ENCODE measurements around the gene FREM3. TPM values are rescaled to one million over a fixed set of nuclear protein-coding genes. Genes with fewer than 3 reads are reported as not detected.

FREM3 gene
- total RNA-seq, 1 experiment from 2014 or later, result not detected

GRCh38 chr4:143575331-143575730, 125.1 kb downstream of the FREM3 start:
- Histone ChIP-seq H2BK5ac (ENCODE audit: insufficient read length, low read length) (no peak overlapping the region), H3T11ph (ENCODE audit: low read length) (no peak overlapping the region), H2BK120ac (ENCODE audit: low read depth, low read length, poor library complexity, severe bottlenecking) (no peak overlapping the region), H2BK15ac (ENCODE audit: low read depth, low read length) (no peak overlapping the region), H4K8ac (replicated peaks; ENCODE audit: insufficient read length, low read depth, low read length) (no peak overlapping the region), H3K14ac (ENCODE audit: insufficient read depth, low read length) (no peak overlapping the region), H3K23ac (ENCODE audit: insufficient read length, low read depth, low read length) (no peak overlapping the region), H2AK5ac (ENCODE audit: insufficient read length, low read length) (no peak overlapping the region), H3K23me2 (ENCODE audit: insufficient read length, low read depth, low read length, poor library complexity, severe bottlenecking) (no peaks in the 10 kb centered on the region), H3K79me2 (ENCODE audit: insufficient read depth, low read length) (no peaks in the 10 kb centered on the region), H4K5ac (ENCODE audit: insufficient read length, low read depth, low read length) (no peak overlapping the region), H3K27me3 (ENCODE audit: insufficient read depth, low read length) (no peaks in the 10 kb centered on the region), H3K18ac (ENCODE audit: insufficient read length, low read depth, low read length) (no peak overlapping the region), H3K9me3 (ENCODE audit: control insufficient read depth, low read depth, low read length) (no peaks in the 10 kb centered on the region), H2AFZ (ENCODE audit: low read length) (no peak overlapping the region), H3K56ac (ENCODE audit: insufficient read length, low read depth, low read length) (no peak overlapping the region), H4K20me1 (ENCODE audit: control insufficient read depth, insufficient read depth, insufficient read length) (no peaks in the 10 kb centered on the region), H2BK20ac (ENCODE audit: low read depth, low read length, poor library complexity, severe bottlenecking) (no peak overlapping the region), H3K27ac (ENCODE audit: insufficient read length, low read depth, low read length) (no peak overlapping the region), H4K91ac (ENCODE audit: insufficient read length, low read depth, low read length) (no peak overlapping the region), H3K4ac (ENCODE audit: low read depth, low read length) (no peak overlapping the region), H3K79me1 (ENCODE audit: insufficient read depth, low read depth, low read length, poor library complexity, severe bottlenecking) (no peaks in the 10 kb centered on the region), H2BK12ac (ENCODE audit: insufficient read length, low read depth, low read length) (no peak overlapping the region), H3K4me2 (ENCODE audit: insufficient read depth, insufficient read length, low read length) (no peak overlapping the region), H3K4me1 (ENCODE audit: insufficient read depth, low read length) (no peaks in the 10 kb centered on the region), H3K9ac (ENCODE audit: extremely low read depth, insufficient read length, low read length) (no peak overlapping the region)
- Mint-ChIP-seq H3K36me3 (ENCODE audit: insufficient read depth in 1 of 3, low read depth in 3 of 3) (no peaks in the 10 kb centered on the region; a peak in 1 of 7 replicates), H3K4me3 (no peak overlapping the region), H3K9me3 (no peaks in the 10 kb centered on the region), H3K27me3 (ENCODE audit: low read depth) (no peaks in the 10 kb centered on the region), H3K4me1 (no peaks in the 10 kb centered on the region), H3K27ac (no peak overlapping the region)
- no peak for TF ChIP-seq CTCF (conservative IDR thresholded peaks at IDR 0.05)
- no peak for DNase-seq

Data from H9 (cell line).